ENCODE data around the gene SETD6. TPM values are rescaled to one million over a fixed set of nuclear protein-coding genes. Genes with fewer than 3 reads are reported as not detected.

The SETD6 gene
- total and polyA plus RNA-seq, 2 of the 8 experiments (the other 6 are each of a cell fraction or from before 2014, with no cell fraction given) = 25.3 to 40.5 TPM

DNA sequence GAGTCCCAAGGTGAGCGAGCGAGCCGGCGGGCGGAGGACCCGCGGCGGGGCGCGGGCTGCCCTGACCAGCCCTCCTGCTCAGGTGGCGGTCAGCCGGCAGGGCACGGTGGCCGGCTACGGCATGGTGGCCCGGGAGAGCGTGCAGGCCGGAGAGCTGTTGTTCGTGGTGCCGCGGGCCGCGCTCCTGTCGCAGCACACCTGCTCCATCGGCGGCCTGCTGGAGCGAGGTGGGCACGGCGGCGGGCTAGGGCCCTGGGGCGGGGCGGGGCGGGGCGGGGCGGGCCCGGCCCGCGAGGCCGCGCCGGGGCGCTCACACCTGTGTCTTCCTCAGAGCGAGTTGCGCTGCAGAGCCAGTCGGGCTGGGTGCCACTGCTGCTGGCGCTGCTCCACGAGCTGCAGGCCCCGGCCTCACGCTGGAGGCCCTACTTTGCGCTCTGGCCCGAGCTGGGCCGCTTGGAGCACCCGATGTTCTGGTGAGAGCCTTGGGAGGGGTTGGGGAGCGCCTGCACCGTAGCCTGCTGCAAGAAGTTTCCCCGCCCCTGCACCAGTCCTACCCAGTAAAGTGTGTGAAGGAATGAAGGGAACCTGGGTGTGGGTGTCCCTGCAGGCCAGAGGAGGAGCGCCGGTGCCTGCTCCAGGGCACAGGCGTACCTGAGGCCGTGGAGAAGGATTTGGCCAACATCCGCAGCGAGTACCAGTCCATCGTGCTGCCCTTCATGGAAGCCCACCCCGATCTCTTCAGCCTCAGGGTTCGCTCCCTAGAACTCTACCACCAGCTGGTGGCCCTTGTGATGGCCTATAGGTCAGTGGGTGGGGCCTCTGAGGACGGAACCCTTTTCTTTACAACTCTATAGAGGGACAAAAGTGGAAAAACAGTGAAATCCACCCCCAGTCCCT is 802 bp downstream of the SETD6 start:
- no peaks in the 10 kb centered on the region for H3K27me3 ChIP-seq (replicated peaks in 1 of 4; ENCODE audit: control insufficient read depth in 3 of 4, extremely low read depth in 1 of 4, insufficient read depth in 3 of 4, low read length in 3 of 4)
- H3K23ac ChIP-seq (ENCODE audit: insufficient read length) = no peak overlapping the region
- H3K23me2 ChIP-seq (ENCODE audit: low read depth, low read length) = no peaks in the 10 kb centered on the region; the same call in 1 of the 2 replicates
- H2BK15ac ChIP-seq (ENCODE audit: low read length) = no peak overlapping the region
- peak overlapping the region; percentile 72 to 95 (median 88) for H3K4me3 ChIP-seq (ENCODE audit: extremely low read depth in 1 of 4, insufficient read depth in 2 of 4, low read depth in 3 of 4, low read length in 4 of 4)
- H4K91ac ChIP-seq (replicated peaks; ENCODE audit: insufficient read length, low read length) = no peak overlapping the region
- H4K8ac ChIP-seq (ENCODE audit: extremely low read depth, insufficient read depth, low read length) = peak overlapping the region; percentile 86
- peak overlapping the region; percentile 69 to 98 for H3K4me2 ChIP-seq (ENCODE audit: insufficient read depth in 1 of 2, low read depth in 2 of 2, low read length in 2 of 2)
- FAIRE-seq = no peak
- H3K36me3 ChIP-seq (ENCODE audit: control insufficient read depth in 2 of 4, insufficient read depth in 4 of 4, low read length in 3 of 4) = peaks cover 24 to 50% (median 41%) of the 10 kb centered on the region in 4 experiments
- H3K4ac ChIP-seq (replicated peaks; ENCODE audit: insufficient read length, low read depth, low read length) = no peak overlapping the region
- no peak overlapping the region for H2BK120ac ChIP-seq (replicated peaks; ENCODE audit: low read depth, low read length)
- peaks cover 0 to 24% of the 10 kb centered on the region in 2 experiments; a peak in 2 of 4 replicates for H3K79me2 ChIP-seq (ENCODE audit: control insufficient read depth in 1 of 2, insufficient read depth in 2 of 2, low read length in 2 of 2)
- peak overlapping the region; percentile 73 for H4K5ac ChIP-seq (ENCODE audit: insufficient read length, low read depth, low read length)
- no peaks in the 10 kb centered on the region; the same call in 1 of the 2 replicates for H3K79me1 ChIP-seq (ENCODE audit: low read depth, low read length)
- ChIA-PET POLR2A (ENCODE audit: partially characterized antibody) (interaction anchor here (0.8 to 2.4 kb wide), 5 partner anchors 8 to 215 kb away, joined by 3 to 9 read pairs (median 5); no protein-coding TSS in a partner anchor), CTCF (ENCODE audit: partially characterized antibody) (interaction anchor here (0.7 to 1.3 kb wide), 3 partner anchors 17 to 240 kb away, joined by 3 read pairs; partner anchors contain the start of gene NDRG4)
- no peak overlapping the region for H2BK12ac ChIP-seq (ENCODE audit: low read depth, low read length)
- peak overlapping the region; percentile 87 for H3K27ac ChIP-seq (ENCODE audit: low read depth, low read length)
- H3K18ac ChIP-seq (ENCODE audit: extremely low read depth, low read length) = peak overlapping the region; percentile 41
- no peak overlapping the region for H3K14ac ChIP-seq (ENCODE audit: insufficient read length)
- H2AFZ ChIP-seq (ENCODE audit: low read length) = no peak overlapping the region
- H3K56ac ChIP-seq (replicated peaks; ENCODE audit: insufficient read length, low read depth, low read length) = no peak overlapping the region
- no peak overlapping the region; the same call in 1 of the 2 replicates for H2AK5ac ChIP-seq (ENCODE audit: low read depth, low read length)
- H2BK20ac ChIP-seq (ENCODE audit: low read length) = no peak overlapping the region
- DNase-seq (ENCODE audit: low read depth in 1 of 2, low spot score in 2 of 2) = peak in 1 of 2 experiments; percentile 71
- peaks cover 4 to 13% (median 6%) of the 10 kb centered on the region in 4 experiments for H3K4me1 ChIP-seq (replicated peaks in 1 of 4; ENCODE audit: control insufficient read depth in 3 of 4, insufficient read depth in 4 of 4, low read length in 3 of 4)
- WGBS, 2 experiments (ENCODE audit: extremely low coverage in 1 of 2, insufficient coverage in 1 of 2, insufficient read length in 1 of 2, insufficient replicate concordance in 2 of 2, low coverage in 1 of 2, low lambda C conversion rate in 2 of 2, missing lambda C conversion rate in 1 of 2) = 18% methylated on average over 40 of the region's 66 CpGs; no CpG with 5 or more reads in 1 of the 2 experiments
- peak overlapping the region; percentile 67 to 96 (median 87) for H3K9ac ChIP-seq (replicated peaks in 1 of 4; ENCODE audit: extremely low read depth in 1 of 4, low read depth in 3 of 4, low read length in 3 of 4)
- peak overlapping the region; percentile 67 for H2BK5ac ChIP-seq (ENCODE audit: low read depth, low read length)
- H4K20me1 ChIP-seq (replicated peaks in 1 of 2; ENCODE audit: control insufficient read depth in 1 of 2, insufficient read depth in 2 of 2, low read length in 2 of 2) = peaks cover 11 to 23% of the 10 kb centered on the region in 2 experiments
- H3K9me3 ChIP-seq (ENCODE audit: insufficient read depth in 2 of 2, low read depth in 1 of 2, low read length in 1 of 2) = no peaks in the 10 kb centered on the region
- TF ChIP-seq RNF2 (IDR thresholded peaks at IDR 0.05; ENCODE audit: borderline replicate concordance, low read depth, low read length, missing control alignments, poor library complexity, severe bottlenecking) (no peak), SUZ12 (IDR thresholded peaks at IDR 0.05; ENCODE audit: low read length) (no peak), GTF2F1 (IDR thresholded peaks at IDR 0.05; ENCODE audit: borderline replicate concordance, low read depth, low read length) (no peak)
- TF ChIP-seq, protein P1, sequence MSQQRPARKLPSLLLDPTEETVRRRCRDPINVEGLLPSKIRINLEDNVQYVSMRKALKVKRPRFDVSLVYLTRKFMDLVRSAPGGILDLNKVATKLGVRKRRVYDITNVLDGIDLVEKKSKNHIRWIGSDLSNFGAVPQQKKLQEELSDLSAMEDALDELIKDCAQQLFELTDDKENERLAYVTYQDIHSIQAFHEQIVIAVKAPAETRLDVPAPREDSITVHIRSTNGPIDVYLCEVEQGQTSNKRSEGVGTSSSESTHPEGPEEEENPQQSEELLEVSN (IDR thresholded peaks at IDR 0.05) = no peak
